Neural cell (in vitro differentiated cells): ENCODE data around the gene CRHR1. TPM values are rescaled to one million over a fixed set of nuclear protein-coding genes. Genes with fewer than 3 reads are reported as not detected.

Experiments
- H2AFZ ChIP-seq: fragments of 200-600, 300-800 bp; sonication (generic), shearing (Covaris generic); 2 replicates; pipeline ENCODE4 v1.6.0; 2014; ENCODE audit warnings: low read depth, mild to moderate bottlenecking, antibody characterized with exemption, low read length, moderate library complexity
- H3F3A ChIP-seq: fragments of 200-600 bp; shearing (Covaris generic); 2 replicates; pipeline ENCODE4 v1.6.1; 2016; ENCODE audit warnings: mild to moderate bottlenecking, moderate library complexity, mixed read lengths, antibody characterized with exemption, low read length; ENCODE audit not compliant: insufficient read depth, poor library complexity, severe bottlenecking
- H3K27ac ChIP-seq: fragments of 200-600, 300-800 bp; sonication (generic), shearing (Covaris generic); 2 replicates; pipeline ENCODE4 v1.5.1; 2014; ENCODE audit warnings: mild to moderate bottlenecking, low read length, moderate library complexity
- H3K27me3 ChIP-seq: fragments of 300-800, 200-600 bp; sonication (generic), shearing (Covaris generic); 2 replicates; pipeline ENCODE4 v1.6.0; 2014; ENCODE audit warnings: mild to moderate bottlenecking, low read depth, low read length, moderate library complexity; ENCODE audit not compliant: insufficient read depth
- H3K36me3 ChIP-seq: fragments of 300-800, 200-600 bp; sonication (generic), shearing (Covaris generic); 2 replicates; pipeline ENCODE4 v1.5.1; 2014; ENCODE audit warnings: mild to moderate bottlenecking, antibody characterized with exemption, low read length, moderate library complexity; ENCODE audit not compliant: insufficient read depth
- H3K4me2 ChIP-seq: fragments of 300-800, 200-600 bp; sonication (generic), shearing (Covaris generic); 2 replicates; pipeline ENCODE4 v1.6.0; 2014; ENCODE audit warnings: mild to moderate bottlenecking, low read length
- H3K4me3 ChIP-seq: fragments of 300-800, 200-600 bp; sonication (generic), shearing (Covaris generic); 2 replicates; pipeline ENCODE4 v1.5.1; 2014; ENCODE audit warnings: mild to moderate bottlenecking, low read length, moderate library complexity
- H3K79me2 ChIP-seq: fragments of 200-600 bp; shearing (Covaris generic); replicated peaks from 2 replicates; pipeline ENCODE4 v1.6.0; 2014; ENCODE audit warnings: mild to moderate bottlenecking, low read length, moderate library complexity; ENCODE audit not compliant: insufficient read depth
- H3K9ac ChIP-seq: fragments of 300-800, 200-600 bp; sonication (generic), shearing (Covaris generic); 2 replicates; pipeline ENCODE4 v1.6.1; 2016; ENCODE audit warnings: mild to moderate bottlenecking, low read length, mixed read lengths
- H3K9me2 ChIP-seq: fragments of 200-600 bp; shearing (Covaris generic); 2 replicates; pipeline ENCODE4 v1.6.1; 2016; ENCODE audit warnings: mild to moderate bottlenecking, low read length, mixed read lengths; ENCODE audit not compliant: insufficient read depth
- H3K9me3 ChIP-seq: fragments of 200-600, 300-800 bp; sonication (generic), shearing (Covaris generic); 2 replicates; pipeline ENCODE4 v1.6.1; 2016; ENCODE audit warnings: mild to moderate bottlenecking, mixed run types, low read length, moderate library complexity, mixed read lengths
- H4K20me1 ChIP-seq: fragments of 200-600 bp; shearing (Covaris generic); 2 replicates; pipeline ENCODE4 v1.6.1; 2016; ENCODE audit warnings: mild to moderate bottlenecking, mixed run types; ENCODE audit not compliant: insufficient read depth
- CTCF ChIP-seq: fragments of 450-650 bp; IDR thresholded peaks from 2 replicates; pipeline ENCODE4 v1.5.1; 2014; ENCODE audit warnings: antibody characterized with exemption, mild to moderate bottlenecking, moderate library complexity; ENCODE audit not compliant: poor library complexity, severe bottlenecking
- EP300 ChIP-seq: fragments of 450-650 bp; conservative IDR thresholded peaks from 2 replicates; pipeline ENCODE4 v1.6.1; 2014; ENCODE audit warnings: antibody characterized with exemption, mild to moderate bottlenecking, moderate library complexity; ENCODE audit not compliant: poor library complexity, severe bottlenecking
- EZH2 ChIP-seq: fragments of 200-600, 300-800 bp; shearing (Covaris generic), sonication (generic); IDR thresholded peaks from 2 replicates; pipeline ENCODE4 v1.6.1; 2014; ENCODE audit warnings: antibody characterized with exemption, low read length, borderline replicate concordance, mild to moderate bottlenecking; ENCODE audit not compliant: insufficient read depth, poor library complexity, severe bottlenecking
- MXI1 ChIP-seq: fragments of 450-650 bp; conservative IDR thresholded peaks from 2 replicates; pipeline ENCODE4 v1.6.1; 2014; ENCODE audit warnings: antibody characterized with exemption, mild to moderate bottlenecking; ENCODE audit not compliant: poor library complexity, severe bottlenecking
- POLR2AphosphoS5 ChIP-seq: IDR thresholded peaks from 2 replicates; pipeline ENCODE4 v1.6.1; 2012
- RAD21 ChIP-seq: fragments of 450-650 bp; conservative IDR thresholded peaks from 2 replicates; pipeline ENCODE4 v1.6.1; 2014; ENCODE audit warnings: antibody characterized with exemption, mild to moderate bottlenecking, moderate library complexity
- REST ChIP-seq: IDR thresholded peaks from 2 replicates; pipeline ENCODE4 v1.6.1; 2012; ENCODE audit warnings: borderline replicate concordance
- SMC3 ChIP-seq: fragments of 450-650 bp; conservative IDR thresholded peaks from 2 replicates; pipeline ENCODE4 v1.6.1; 2014; ENCODE audit warnings: antibody characterized with exemption, mild to moderate bottlenecking, moderate library complexity; ENCODE audit not compliant: poor library complexity
- TAF1 ChIP-seq: IDR thresholded peaks from 2 replicates; pipeline ENCODE4 v1.6.1; 2012; ENCODE audit warnings: low read depth
- polyA plus RNA-seq: library from polyadenylated mRNA; depleted of rRNA; stranded (reverse); fragments of >200 nt; gene quantifications from 2 replicates; pipeline ENCODE4 v1.2.3, GENCODE V29; 2014

CRHR1 gene
- polyA plus RNA-seq, 1 donor from 2014 or later: 4.5 TPM

GRCh38 chr17:45808845-45809244 is 24.7 kb downstream of the CRHR1 start:
- Histone ChIP-seq H3K9ac (no peak overlapping the region), H2AFZ (no peak overlapping the region), H3K79me2 (no peaks in the 10 kb centered on the region), H3K9me2 (no peaks in the 10 kb centered on the region), H4K20me1 (no peaks in the 10 kb centered on the region), H3K4me3 (no peak overlapping the region), H3K9me3 (no peaks in the 10 kb centered on the region), H3K27me3 (no peaks in the 10 kb centered on the region), H3F3A (no peaks in the 10 kb centered on the region), H3K36me3 (no peaks in the 10 kb centered on the region), H3K27ac (no peak overlapping the region), H3K4me2 (no peak overlapping the region)
- no peak for TF ChIP-seq EZH2
- TF ChIP-seq SMC3: no peak
- no peak for TF ChIP-seq CTCF
- no peak for TF ChIP-seq MXI1
- TF ChIP-seq RAD21: no peak
- no peak for TF ChIP-seq EP300
- TF ChIP-seq POLR2AphosphoS5: no peak
- TF ChIP-seq TAF1: no peak
- no peak for TF ChIP-seq REST

- Histone ChIP-seq H3K27ac (no peak overlapping the region), H3F3A (no peaks in the 10 kb centered on the region), H3K36me3 (no peaks in the 10 kb centered on the region), H4K20me1 (no peaks in the 10 kb centered on the region), H3K9me3 (no peaks in the 10 kb centered on the region), H3K4me2 (no peak overlapping the region), H3K27me3 (no peaks in the 10 kb centered on the region), H3K79me2 (no peaks in the 10 kb centered on the region), H2AFZ (no peak overlapping the region), H3K9me2 (no peaks in the 10 kb centered on the region), H3K4me3 (no peak overlapping the region), H3K9ac (no peak overlapping the region)
- no peak for TF ChIP-seq REST
- TF ChIP-seq TAF1: no peak
- TF ChIP-seq MXI1: no peak
- TF ChIP-seq SMC3: no peak
- no peak for TF ChIP-seq EZH2
- TF ChIP-seq POLR2AphosphoS5: no peak
- no peak for TF ChIP-seq CTCF
- TF ChIP-seq RAD21: no peak
- TF ChIP-seq EP300: no peak
These were observed 25.4 kb downstream of the CRHR1 start for GRCh38 chr17:45809499-45809898.
